Transverse colon (tissue), 4 donors: ENCODE measurements around the gene SLPI. TPM values are rescaled to one million over a fixed set of nuclear protein-coding genes. Genes with fewer than 3 reads are reported as not detected.

ENCODE experiments used
- DNase-seq: peaks from one replicate; pipeline ENCODE4 v3.0.0-alpha.2; 2019
- H3K27ac ChIP-seq, 4 donors: fragments of 200-600 bp; sonication (generic); 2 replicates each; pipeline ENCODE4 v1.5.1; 2016 to 2018; ENCODE audit warnings: inconsistent platforms in 4 of 4
- H3K27me3 ChIP-seq: fragments of 200-600 bp; sonication (generic); 2 replicates; pipeline ENCODE4 v1.5.1; 2017; ENCODE audit warnings: inconsistent platforms
- H3K36me3 ChIP-seq, 4 donors: fragments of 200-600 bp; sonication (generic); 2 replicates each; pipeline ENCODE4 v1.5.1; 2017 to 2019; ENCODE audit warnings: inconsistent platforms in 4 of 4
- H3K4me1 ChIP-seq, 4 donors: fragments of 200-600 bp; sonication (generic); 2 replicates each; pipeline ENCODE4 v1.5.1; 2017 to 2020; ENCODE audit warnings: inconsistent platforms in 4 of 4
- H3K4me3 ChIP-seq, 4 donors: fragments of 200-600 bp; sonication (generic); 1 replicate in 1 of 4; 2 replicates in 3 of 4; pipeline versions ENCODE4 v1.5.1 to v1.6.1; 2017 to 2019; ENCODE audit warnings: inconsistent platforms in 4 of 4
- H3K9me3 ChIP-seq, 2 donors: fragments of 200-600 bp; sonication (generic); 2 replicates each; pipeline ENCODE4 v1.5.1; 2017 to 2019; ENCODE audit warnings: inconsistent platforms in 2 of 2
- EP300 ChIP-seq: sonication (generic); formaldehyde crosslinking; IDR thresholded peaks from one replicate; pipeline ENCODE4 v1.6.1; 2017; ENCODE audit warnings: antibody characterized with exemption, low read depth
- POLR2A ChIP-seq: fragments of 450-650 bp; IDR thresholded peaks from one replicate; pipeline ENCODE4 v1.6.1; 2016; ENCODE audit warnings: antibody characterized with exemption, mild to moderate bottlenecking, moderate library complexity
- POLR2AphosphoS5 ChIP-seq, 3 donors: sonication (generic); formaldehyde crosslinking; IDR thresholded peaks; one replicate each; pipeline ENCODE4 v1.6.1; 2016; ENCODE audit warnings: antibody characterized with exemption in 3 of 3
- WGBS, 2 donors: methylation state at CpG; one replicate each; pipeline ENCODE4 v1.1.5; 2018; ENCODE audit warnings: low coverage in 1 of 2; 5-methylcytosine and 5-hydroxymethylcytosine counted together
- in situ Hi-C, 4 donors: fragments of 200-750 bp; cut with MboI; loops; one replicate each; pipeline versions ENCODE4 v1.15.0 to v1.15.1; 2017; ENCODE audit warnings: low sequenced_read_pairs in 3 of 4, low pct_ligation_motif_present in 1 of 4, low pct_unique_long_range_greater_than_20kb in 1 of 4
- intact Hi-C: fragments of 100-400 bp; cut with DNase I; formaldehyde crosslinking; loops from one replicate; pipeline ENCODE4 v1.15.1; 2023; ENCODE audit warnings: low total_unique reads
- total RNA-seq, 4 donors: library from RNA; depleted of rRNA; stranded (reverse); fragments of >200 nt; gene quantifications; one replicate each; pipeline ENCODE4 v1.1.0, GENCODE V29; 2016
- TF ChIP-seq, protein P1 (sequence below), 5 experiments: fragments of 200-600 bp in 3 of 5; fragments of 450-650 bp in 2 of 5; sonication (generic) in 3 of 5; IDR thresholded peaks; 1 replicate in 2 of 5; 2 replicates in 3 of 5; pipeline ENCODE4 v1.5.1; 2016 to 2017; ENCODE audit warnings: antibody characterized with exemption in 5 of 5, inconsistent platforms in 3 of 5, mild to moderate bottlenecking in 2 of 5, moderate library complexity in 1 of 5

SLPI gene
- total RNA-seq, 4 donors from 2014 or later, result 16.1 to 90.3 (median 48.2) TPM

GRCh38 chr20:45229264-45230056 lies 24.9 kb downstream of the SLPI start:
- H3K4me3 ChIP-seq, result no peak overlapping the region
- H3K4me1 ChIP-seq, result no peaks in the 10 kb centered on the region
- H3K27me3 ChIP-seq, result peaks cover 49% of the 10 kb centered on the region
- 68 to 80% methylated on average over 4 to 18 of the region's 18 CpGs for WGBS, 2 donors
- no peaks in the 10 kb centered on the region for H3K36me3 ChIP-seq
- intact Hi-C loops, result no loop called here
- no peak for TF ChIP-seq POLR2AphosphoS5 (IDR thresholded peaks at IDR 0.05)
- TF ChIP-seq, protein P1, sequence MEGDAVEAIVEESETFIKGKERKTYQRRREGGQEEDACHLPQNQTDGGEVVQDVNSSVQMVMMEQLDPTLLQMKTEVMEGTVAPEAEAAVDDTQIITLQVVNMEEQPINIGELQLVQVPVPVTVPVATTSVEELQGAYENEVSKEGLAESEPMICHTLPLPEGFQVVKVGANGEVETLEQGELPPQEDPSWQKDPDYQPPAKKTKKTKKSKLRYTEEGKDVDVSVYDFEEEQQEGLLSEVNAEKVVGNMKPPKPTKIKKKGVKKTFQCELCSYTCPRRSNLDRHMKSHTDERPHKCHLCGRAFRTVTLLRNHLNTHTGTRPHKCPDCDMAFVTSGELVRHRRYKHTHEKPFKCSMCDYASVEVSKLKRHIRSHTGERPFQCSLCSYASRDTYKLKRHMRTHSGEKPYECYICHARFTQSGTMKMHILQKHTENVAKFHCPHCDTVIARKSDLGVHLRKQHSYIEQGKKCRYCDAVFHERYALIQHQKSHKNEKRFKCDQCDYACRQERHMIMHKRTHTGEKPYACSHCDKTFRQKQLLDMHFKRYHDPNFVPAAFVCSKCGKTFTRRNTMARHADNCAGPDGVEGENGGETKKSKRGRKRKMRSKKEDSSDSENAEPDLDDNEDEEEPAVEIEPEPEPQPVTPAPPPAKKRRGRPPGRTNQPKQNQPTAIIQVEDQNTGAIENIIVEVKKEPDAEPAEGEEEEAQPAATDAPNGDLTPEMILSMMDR (IDR thresholded peaks at IDR 0.05), result peak; percentile 30 to 87 (median 64)
- H3K27ac ChIP-seq, result no peak overlapping the region
- peak; percentile 76 for DNase-seq
- in situ Hi-C loops, result no loop called here
- H3K9me3 ChIP-seq, result no peaks in the 10 kb centered on the region

DNA sequence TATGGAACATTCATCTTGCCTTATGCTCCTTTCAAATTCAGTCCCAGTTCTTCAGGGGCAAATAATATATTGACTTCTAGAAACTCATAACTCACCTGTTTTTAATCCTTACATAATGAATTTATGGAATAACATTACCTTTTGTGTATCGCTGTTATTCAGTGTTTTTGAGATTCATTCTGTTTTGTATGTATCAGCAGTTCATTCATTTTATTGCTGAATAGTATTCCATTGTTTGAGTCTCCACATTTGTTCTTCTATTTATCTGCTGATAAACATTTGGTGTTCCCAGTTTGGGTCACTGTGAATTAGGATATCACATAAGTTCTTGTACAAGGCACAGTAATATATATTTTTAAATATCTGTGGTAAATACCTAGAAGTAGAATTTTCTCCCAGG lies 28.1 kb downstream of the SLPI start:
- Histone ChIP-seq H3K36me3 (no peaks in the 10 kb centered on the region), H3K4me3 (no peak overlapping the region), H3K27me3 (peaks cover 57% of the 10 kb centered on the region), H3K27ac (no peak overlapping the region), H3K4me1 (no peaks in the 10 kb centered on the region), H3K9me3 (no peaks in the 10 kb centered on the region)
- WGBS, 2 donors, result 85 to 94% methylated on average over 1 of the region's 1 CpG
- DNase-seq, result no peak
- in situ Hi-C loops, result no loop called here
- TF ChIP-seq EP300, result no peak
- TF ChIP-seq, protein P1 (IDR thresholded peaks at IDR 0.05), result no peak
- no peak for TF ChIP-seq POLR2AphosphoS5 (IDR thresholded peaks at IDR 0.05)
- intact Hi-C loops, result no loop called here

- DNase-seq, result no peak
- Histone ChIP-seq H3K9me3 (no peaks in the 10 kb centered on the region), H3K4me3 (no peak overlapping the region), H3K4me1 (no peaks in the 10 kb centered on the region), H3K36me3 (no peaks in the 10 kb centered on the region), H3K27ac (no peak overlapping the region), H3K27me3 (peaks cover 44% of the 10 kb centered on the region)
- in situ Hi-C loops, result no loop called here
- intact Hi-C loops, result no loop called here
- TF ChIP-seq, protein P1 (IDR thresholded peaks at IDR 0.05), result no peak
- TF ChIP-seq EP300 (no peak), POLR2AphosphoS5 (IDR thresholded peaks at IDR 0.05) (no peak), POLR2A (no peak)
Measured at GRCh38 chr20:45223136-45223535, 31.2 kb downstream of the SLPI start.

DNA sequence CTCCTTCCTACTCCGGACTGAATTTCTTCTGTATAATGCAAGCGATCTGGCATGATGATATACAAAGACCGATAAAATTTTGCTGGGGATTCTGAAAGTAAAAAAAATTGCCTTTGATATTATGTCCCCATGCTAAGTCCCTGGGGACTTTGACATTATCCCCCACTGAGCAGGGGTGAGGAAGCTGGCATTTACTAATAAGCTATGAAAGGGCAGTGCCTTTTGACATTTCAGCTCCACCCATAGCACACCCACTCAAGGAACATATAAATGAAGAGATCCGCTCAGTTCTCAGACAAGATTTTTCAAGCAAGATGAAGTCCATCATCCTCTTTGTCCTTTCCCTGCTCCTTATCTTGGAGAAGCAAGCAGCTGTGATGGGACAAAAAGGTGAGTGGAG lies 33.3 kb downstream of the SLPI start, which contains the start of gene SEMG2:
Gene SEMG2 (plus strand): TSS at position 298 of the 400 bp plus-strand sequence. CDS start 17 bp downstream, at position 315.
- no peak for TF ChIP-seq EP300
- TF ChIP-seq, protein P1 (IDR thresholded peaks at IDR 0.05), result no peak
- TF ChIP-seq POLR2AphosphoS5 (IDR thresholded peaks at IDR 0.05), result no peak
- no peak for TF ChIP-seq POLR2A
- no peaks in the 10 kb centered on the region for H3K4me1 ChIP-seq
- in situ Hi-C loops, result no loop called here
- DNase-seq, result no peak
- no peaks in the 10 kb centered on the region for H3K36me3 ChIP-seq
- 97 to 100% methylated on average over 3 to 4 of the region's 4 CpGs for WGBS, 2 donors
- peaks cover 29% of the 10 kb centered on the region for H3K27me3 ChIP-seq
- no peaks in the 10 kb centered on the region for H3K9me3 ChIP-seq
- intact Hi-C loops, result no loop called here
- H3K4me3 ChIP-seq, result no peak within 1 kb of the TSS
- H3K27ac ChIP-seq, result no peak within 1 kb of the TSS
